ENCODE results near the gene TFIP11. TPM values are rescaled to one million over a fixed set of nuclear protein-coding genes. Genes with fewer than 3 reads are reported as not detected.

The TFIP11 gene
- total RNA-seq, 1 donor from 2014 or later = 30.2 TPM

DNA sequence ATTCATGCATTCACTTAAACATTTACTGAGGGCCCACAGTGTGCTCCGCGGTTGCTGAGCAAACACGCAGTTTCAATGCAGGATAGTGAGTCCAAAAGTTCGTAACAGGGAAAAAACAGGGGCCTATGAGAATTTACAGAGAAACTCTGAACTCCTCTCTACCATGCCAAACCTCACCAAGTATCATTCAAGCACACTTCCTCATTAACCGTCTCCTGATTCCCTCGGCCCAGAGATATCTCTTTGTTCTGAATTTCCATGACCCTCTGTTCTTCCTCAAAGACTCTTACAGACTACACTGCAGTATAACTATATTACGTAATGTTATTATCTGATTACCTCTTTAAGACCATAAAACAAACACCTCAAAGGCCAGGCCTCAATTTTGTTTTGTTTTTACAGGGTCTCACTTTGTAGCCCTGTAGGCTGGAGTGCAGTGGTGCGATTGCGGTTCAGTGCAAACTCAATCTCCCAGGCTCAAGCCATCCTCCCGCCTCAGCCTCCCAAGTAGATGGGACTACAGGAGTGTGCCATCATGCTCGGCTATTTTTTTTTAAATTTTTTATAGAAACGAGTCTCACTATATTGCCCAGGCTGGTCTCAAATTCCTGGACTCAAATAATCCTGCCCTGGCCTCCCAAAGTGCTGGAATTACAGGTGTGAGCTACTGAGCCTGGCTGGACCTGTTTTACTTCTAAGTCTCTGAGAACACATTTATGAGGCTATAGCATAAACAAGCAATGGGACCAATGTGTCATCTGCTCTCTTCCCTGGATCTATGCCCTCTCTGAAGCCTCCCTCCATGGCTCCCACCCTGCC, 32.3 kb downstream of the TFIP11 start:
- DNase-seq (ENCODE audit: low read depth in 2 of 2) = no peak

DNA sequence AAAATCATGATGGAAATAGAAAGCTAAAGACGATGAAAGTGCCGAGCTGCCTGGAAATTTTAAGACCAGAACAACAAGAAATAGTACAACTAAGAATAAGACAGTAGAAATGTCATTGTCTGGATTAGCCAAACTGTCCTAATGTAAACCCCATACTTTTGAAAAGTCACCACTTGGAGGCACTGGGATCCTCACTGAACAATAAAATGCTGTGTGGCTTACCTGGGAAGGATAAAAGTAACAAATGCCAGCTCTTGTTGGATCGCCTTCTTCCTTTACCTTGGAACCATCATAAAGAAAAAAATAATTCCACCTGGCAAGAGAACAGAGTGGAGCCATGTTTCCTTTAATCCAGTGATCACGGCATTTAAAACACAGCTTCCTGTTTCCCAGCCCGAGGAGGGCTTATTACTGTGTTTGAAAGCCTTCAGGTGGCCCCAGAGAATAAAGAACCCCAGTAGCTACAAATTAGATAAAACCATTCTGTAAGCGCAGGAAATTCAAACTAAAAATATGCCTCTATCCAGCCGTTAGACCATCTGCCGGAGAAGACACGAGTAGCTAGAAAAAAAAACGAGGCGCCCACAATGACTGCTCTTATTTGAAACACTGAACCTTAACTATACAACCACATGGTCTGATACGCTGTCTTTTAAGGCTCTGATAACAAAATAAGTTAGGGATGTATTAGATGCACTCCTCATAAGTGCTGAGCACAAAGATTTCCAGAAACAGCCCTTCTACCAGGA, 33.1 kb downstream of the TFIP11 start:
- no peak for DNase-seq (ENCODE audit: low read depth in 2 of 2)

DNA sequence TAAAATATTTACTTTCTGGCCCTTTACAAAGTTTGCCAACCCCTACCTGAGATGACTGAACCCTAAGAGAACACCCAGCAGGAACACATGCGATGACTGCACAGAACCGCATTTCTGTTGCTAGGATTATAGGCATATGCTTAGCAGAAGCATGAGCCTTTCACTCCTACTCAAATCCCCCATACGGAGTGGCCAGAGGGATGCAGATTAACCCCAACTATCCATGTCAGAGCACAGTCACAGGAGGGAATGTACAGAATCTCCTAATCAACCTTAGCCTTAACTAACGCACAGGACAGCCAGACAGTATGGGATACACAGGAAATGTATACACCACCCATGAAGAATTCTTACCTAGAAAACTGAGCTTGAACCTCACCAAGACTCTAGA, 34.9 kb downstream of the TFIP11 start:
- no peak for DNase-seq (ENCODE audit: low read depth in 2 of 2)

DNA sequence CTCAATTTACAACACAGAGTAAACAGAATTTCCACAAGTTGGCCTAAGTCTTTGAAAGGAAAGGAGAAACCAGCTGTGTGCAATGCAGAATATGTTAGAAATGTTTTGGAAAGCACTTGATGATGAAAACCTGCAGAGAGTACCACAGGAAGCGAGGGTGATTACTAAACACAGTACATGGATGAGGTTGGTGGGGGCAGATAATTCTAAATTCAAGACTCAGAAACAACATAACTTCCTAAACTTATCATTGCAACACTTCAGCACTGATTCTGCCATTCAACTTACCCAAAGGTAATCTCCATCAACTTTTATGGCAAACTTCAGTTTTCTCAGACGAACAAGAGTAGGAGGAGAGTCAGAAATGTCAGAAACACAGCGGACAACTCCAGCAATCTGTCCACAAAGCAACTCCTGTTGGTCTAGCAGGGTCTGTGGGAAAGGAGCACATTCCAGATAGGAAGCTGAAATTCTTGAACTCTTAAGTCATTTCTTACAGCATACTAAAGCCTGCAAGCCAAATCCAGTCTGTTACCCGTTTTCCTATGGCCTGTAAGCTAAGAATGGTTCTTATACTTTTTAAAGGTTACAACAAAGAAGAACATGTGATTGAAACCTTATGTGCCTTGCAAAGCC, 35.5 kb downstream of the TFIP11 start:
- DNase-seq (ENCODE audit: low read depth in 2 of 2) = no peak

DNA sequence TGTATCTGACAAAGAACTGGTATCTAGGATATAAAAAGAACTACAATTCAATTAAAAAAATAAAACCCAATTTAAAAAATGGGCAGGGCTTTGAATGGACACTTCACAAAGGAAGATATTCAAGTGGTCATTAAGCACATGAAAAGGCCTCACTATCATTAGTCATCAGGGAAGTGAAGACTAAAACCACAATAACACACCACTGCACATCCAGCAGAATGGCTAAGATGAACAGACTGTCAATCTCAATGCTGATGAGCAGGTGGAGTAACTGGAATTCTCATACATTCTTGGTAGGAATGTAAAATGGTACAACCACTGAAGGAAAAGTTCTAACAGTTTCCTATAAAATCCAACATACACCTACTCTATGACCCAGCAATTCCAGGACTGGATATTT, 37.6 kb downstream of the TFIP11 start:
- DNase-seq (ENCODE audit: low read depth in 2 of 2) = peak in 1 of 2 donors; percentile 48

DNA sequence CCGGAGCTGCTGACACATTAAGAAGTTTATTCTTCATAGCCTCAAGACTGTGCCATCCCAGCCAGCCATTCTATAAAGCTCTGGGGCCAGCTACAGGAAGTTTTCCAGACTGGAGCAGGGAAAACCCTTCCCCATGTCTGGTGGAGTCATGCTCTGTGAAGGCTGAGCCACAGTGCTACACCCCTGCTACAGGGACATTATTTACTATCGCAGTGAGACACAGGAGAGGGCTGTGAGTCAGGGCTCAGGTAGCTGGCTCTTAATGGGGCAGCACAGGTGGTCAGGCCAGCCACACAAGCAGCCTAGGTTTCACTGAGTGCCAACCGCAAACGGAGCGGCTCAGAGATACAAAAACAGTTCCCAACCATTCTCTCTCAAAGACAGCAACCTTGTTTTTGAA, 40.8 kb downstream of the TFIP11 start:
- DNase-seq (ENCODE audit: low read depth in 2 of 2) = peak; percentile 30 to 97

DNA sequence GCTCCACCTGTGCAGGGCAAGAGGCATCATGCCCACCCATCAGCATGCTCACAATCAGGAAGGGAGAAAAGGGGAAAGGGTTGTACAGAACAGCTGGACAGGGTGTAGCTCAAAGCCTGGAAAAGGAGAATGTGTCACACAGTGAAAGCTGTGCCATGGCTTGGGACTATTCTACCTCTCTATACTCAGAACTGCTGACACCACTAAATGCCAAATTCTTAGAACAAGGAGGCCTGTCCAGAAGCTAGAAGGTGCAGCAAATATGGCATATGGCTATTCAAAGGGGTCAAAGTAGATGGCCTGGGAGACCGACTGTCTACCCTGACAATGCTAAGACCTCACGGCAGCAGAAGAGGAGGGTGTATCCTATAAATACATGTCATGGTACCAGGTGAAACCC, 41.5 kb downstream of the TFIP11 start:
- no peak for DNase-seq (ENCODE audit: low read depth in 2 of 2)

DNA sequence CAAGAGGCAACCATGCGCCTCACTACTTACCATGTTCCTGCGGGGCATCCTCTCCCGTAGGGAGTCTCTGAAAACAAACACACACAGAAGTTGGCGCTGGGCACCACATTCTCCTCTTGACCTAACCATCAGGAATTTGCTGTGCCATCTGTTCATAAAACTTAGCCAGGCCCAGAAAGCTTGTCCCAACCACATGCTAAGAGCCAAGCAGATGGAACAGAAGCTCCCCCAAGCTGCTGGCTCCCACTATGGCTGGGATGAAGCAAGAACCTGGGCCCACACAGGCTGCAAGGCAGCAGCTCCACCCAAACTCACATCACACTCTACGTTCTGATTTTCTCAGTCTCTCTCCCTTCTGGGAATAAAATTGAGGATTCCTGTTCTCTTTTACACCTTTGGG, 46.1 kb downstream of the TFIP11 start:
- DNase-seq (ENCODE audit: low read depth in 2 of 2) = no peak

DNA sequence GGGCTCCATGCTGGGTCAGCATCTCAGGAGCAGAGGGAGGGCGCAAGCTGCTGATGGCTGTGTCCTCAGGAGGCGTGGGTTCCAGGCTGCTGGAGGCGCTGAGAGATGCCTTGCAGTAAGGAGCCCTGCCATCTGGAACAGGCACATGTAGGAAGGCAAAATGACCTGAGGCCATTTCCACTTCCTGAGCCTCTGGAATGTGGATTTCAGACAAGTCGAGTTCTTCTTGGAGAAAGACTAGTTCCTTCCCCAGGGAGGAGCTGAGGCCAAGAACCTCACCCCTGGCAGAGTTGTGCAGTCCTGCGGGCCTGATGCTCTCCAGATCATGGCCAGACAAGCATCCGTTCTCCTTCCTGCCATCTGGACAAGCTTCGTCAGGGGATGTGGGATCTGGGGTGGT, 48.0 kb downstream of the TFIP11 start:
- DNase-seq (ENCODE audit: low read depth in 2 of 2) = peak in 1 of 2 donors; percentile 37

DNA sequence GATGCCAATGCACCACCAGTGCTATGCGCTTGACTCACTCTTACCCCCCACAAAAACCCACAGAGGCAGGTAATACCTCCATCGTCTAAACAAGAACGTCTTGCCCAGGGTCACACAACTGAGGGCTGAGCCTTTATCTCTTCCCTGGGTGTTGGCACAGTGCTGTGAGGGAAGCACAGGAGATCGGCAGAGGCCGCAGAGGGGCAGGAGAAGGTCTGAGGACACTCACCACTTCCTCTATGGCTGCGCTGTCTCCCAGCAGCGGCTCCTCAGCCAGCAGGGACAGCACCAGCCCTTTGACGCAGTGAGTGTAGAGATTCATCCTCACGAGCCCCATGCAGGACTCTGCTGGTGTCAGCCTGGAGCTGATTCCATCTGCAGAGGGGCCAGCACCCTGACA, 48.6 kb downstream of the TFIP11 start:
- DNase-seq (ENCODE audit: low read depth in 2 of 2) = no peak

DNA sequence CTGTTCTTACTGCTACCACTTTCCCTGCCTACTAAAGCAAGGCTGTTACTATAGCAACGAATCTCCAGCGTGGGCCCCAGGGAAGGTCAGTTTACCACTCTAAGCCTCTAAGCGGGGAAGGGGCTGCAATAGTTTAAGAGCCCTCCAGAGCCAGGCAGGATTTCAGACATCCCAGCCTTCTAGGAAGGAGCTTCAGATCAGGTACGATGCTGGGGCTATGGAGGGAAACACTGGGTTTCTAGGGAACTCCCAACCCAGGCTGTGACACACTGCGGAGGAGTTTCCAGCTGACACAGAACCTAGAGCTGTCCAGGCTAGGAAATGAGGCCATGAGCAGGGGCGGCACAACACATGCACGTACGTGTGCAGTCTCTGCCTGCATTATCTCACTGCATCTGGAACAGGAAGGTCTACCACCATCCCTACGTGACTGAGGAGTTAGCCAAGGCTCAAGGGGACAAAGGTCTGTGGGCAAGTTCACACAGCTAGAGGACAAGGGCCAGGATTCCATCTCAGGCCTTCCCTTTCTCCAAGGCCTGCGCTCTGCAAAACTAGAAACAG, 49.1 kb downstream of the TFIP11 start:
- no peak for DNase-seq (ENCODE audit: low read depth in 2 of 2)

DNA sequence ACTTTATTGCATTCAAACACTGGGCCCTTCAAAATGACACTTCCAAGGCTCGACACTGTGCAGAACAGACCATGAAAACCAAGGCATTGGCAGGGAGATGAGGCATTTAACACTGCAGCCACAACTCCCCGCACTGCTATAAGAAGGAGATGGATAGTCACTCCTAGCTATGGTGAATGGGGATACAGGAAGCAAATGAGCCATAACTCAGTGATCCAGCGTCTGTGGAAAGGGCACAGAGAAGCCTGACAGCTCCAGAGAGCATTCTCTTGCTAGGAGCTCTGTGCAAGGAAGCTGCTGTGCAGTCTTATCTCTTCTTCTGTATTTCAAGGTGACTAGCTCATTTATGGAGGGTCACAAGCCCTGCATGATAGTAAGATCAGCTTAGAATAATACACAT, 49.6 kb downstream of the TFIP11 start:
- no peak for DNase-seq (ENCODE audit: low read depth in 2 of 2)

DNA sequence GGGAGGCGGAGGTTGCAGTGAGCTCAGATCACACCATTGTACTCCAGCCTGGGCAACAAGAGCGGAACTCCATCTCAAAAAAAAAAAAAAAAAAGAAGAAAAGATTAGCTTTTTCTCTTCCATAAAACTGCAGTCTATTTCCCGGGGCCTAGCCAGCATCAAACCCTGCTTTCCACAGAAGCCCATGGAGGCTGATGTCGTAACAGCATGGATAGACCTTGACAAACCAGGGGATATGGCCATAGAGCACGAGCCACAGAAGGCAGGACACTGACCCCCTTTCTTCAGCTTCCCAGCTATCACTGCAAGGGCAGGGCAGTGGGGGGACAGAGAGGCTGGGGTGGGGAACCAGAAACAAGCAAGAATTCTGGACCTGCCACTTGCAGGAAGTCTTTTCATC, 50.2 kb downstream of the TFIP11 start:
- no peak for DNase-seq (ENCODE audit: low read depth in 2 of 2)

DNA sequence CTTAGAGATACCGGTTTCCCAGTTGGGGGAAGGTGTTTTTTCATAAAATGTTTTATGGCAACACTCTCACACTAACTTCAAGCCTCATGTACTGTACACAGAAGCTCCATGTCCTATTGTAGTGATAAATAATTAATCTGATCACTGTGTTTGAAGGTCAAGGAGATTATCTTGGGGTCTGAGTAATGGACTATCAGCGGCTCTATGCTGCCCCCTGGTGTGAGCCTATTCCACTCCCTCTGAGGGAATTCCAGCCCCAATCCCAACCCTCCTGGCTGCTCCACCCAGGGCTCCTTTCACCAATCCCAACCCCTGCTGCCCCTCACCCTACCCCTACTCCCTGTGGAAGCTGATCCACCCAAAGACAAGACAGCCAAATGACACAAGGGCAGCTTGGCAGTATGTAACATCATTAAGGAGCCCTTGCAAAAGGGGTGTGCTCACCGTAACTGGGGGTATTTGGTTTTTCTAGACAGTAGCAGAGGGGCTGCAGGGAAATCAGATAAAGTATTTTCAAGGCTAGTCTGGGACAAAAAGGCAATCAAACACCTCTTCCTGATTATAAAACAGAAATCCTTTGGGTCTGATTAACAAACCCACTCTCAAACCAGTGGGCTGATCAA, 51.0 kb downstream of the TFIP11 start:
- DNase-seq (ENCODE audit: low read depth in 2 of 2) = peak; percentile 10 to 54

DNA sequence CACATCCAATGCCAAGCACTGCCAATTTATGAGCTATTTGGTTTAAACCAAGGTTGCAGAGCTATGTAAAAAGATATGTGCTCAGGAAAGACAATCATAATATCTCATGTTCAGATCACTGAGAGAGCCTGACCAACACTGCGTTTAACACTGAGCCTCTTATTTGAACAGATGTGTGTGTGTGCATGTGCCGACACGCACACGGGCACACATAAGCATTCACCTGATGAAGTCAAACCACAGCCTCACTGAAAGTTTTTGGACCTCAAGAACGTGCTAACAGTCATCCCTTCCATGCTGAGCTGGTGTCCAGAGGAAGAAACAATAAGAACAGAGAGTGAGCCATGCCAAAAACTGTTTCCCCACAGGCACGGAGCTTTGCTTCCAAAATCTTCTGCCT, 52.1 kb downstream of the TFIP11 start:
- DNase-seq (ENCODE audit: low read depth in 2 of 2) = no peak

DNA sequence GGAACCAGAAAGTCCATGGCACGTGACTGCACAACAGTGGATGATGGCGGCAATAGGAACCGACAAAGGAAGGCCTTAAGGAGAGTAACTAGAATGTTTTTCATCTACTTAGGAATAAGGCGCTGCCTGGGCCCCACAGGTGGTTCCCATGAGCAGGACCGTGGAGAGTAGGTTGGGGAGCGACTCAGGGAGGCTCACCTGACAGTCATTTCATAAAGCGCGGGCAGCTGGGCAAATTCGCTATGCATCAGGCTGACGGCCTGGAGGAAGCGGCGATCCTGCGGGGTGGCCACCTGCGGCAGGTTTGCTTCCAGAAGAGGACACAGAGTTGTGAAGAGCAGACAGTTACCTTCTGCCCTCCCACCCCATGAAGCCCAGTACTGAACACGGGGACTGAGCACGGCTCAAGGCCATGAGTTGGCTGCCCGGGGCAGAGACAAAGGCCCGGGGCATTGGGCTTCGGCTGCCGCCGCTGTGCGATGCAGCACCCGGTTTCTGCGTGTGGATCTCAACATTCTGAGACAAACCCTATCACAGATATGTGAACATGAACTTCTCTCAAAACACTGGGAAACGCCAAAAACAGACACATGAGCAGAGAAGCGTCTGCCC, 54.5 kb downstream of the TFIP11 start:
- DNase-seq (ENCODE audit: low read depth in 2 of 2) = no peak

DNA sequence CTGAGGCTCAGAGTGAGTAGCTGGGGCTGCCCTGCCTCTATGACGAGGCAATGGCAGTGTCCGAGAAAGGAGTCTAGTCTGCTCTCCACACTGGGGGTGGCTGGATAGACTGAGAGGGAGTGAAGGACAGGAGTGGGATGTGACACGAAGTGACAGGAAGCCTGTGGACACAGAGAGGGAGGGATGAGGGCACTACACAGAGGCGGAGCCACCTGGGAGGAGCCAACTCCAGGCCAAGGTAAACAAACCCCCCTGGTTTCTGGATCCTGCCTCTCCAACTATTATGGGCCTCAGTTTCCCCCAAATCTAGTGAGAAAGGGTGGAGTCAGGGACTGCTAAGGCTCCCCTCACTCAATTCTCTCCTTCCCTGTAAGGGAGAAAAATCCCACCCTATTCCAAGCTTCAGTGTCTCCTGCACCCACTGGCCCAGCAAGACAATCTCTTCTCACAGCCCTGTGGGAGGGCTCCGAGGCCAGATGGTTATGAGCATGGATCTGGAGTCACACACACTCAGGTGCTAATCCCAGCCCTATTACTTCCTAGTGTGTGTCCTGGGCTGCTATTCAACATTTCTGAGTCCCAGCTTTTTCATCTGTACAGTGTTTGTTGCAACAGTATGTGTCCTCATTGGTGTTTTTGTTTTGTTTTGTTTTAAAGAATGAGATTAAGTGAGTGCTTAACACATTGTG, 58.3 kb downstream of the TFIP11 start:
- no peak for DNase-seq (ENCODE audit: low read depth in 2 of 2)

DNA sequence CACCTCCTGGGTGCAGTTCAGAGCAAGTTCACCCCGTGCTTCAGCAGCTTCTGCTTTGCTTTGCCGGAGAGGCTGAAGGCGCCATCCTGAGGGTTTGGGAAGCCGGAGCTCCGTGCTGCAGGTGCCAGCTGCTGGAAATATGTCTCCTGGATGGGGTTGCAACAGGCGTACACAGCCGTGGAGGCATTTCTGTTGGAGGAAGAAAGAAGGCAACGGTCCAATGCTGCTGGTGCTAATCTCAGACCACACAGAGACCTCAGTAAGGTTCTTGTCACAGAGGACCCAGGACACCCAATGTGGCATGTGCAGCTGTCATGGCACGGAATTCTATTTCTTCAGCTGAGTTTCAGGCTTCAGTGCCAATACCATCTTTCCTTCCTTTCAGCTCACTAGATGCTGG, 59.1 kb downstream of the TFIP11 start:
- no peak for DNase-seq (ENCODE audit: low read depth in 2 of 2)

DNA sequence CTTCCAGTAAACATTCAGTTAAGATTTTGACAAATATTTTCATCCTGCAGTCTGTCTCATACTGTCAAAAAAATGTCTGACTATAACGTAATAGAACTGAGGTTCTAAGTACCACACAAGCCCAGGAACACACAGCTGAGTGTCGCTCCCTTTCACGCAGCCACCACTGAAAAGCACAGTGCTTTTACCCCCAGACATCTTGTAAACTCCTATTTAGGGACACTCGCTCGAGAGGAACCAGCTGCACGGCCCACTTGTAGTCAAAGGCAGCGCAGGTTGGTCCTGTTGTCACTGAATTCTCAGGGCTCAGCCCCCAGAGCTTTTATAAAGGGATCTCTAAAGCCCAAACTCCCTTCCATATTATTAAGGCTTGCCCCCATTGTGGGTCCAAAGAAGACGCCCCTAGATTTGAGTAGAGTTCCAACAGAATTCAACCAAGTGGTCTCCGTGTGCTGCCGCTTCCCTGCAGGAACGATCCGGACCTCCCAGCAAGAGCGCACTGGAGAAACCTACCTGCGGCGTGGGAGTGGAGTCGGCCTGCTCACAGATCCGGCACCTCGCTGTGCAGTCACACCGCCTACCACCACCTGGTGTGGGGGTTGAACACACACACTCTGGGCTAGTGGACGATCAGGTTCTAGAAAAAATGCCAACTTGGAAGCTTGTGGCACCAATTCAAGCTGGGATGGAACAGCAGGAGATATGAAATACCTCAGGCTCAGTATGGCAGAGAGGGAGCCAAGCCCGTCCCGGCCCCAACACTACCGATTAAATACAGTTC, 59.8 kb downstream of the TFIP11 start:
- no peak for DNase-seq (ENCODE audit: low read depth in 2 of 2)
